NB4 (cell line): Measurements from ENCODE around the gene VWA3A.
"Not testable (repeated sequence)": the region's sequence is repeated elsewhere in the genome, so short reads cannot be mapped to it uniquely, and the experiment has no call there.

Source experiments
- DNase-seq: peaks from one replicate; pipeline ENCODE4 v3.0.0; 2010; ENCODE audit warnings: low read depth
- H3K4me3 ChIP-seq: one replicate; pipeline ENCODE4 v1.5.1; 2011; ENCODE audit warnings: mild to moderate bottlenecking, low read depth, low read length, moderate library complexity
- CTCF ChIP-seq: IDR thresholded peaks from one replicate; pipeline ENCODE4 v1.5.1; 2012; ENCODE audit warnings: low read depth, low read length
- MAX ChIP-seq: IDR thresholded peaks from 2 replicates; pipeline ENCODE4 v1.6.1; 2011; ENCODE audit warnings: low read depth, low read length
- MYC ChIP-seq: IDR thresholded peaks from 2 replicates; pipeline ENCODE4 v1.6.1; 2011; ENCODE audit warnings: low read depth, low read length
- POLR2A ChIP-seq: IDR thresholded peaks from 2 replicates; pipeline ENCODE4 v1.6.1; 2011; ENCODE audit warnings: mild to moderate bottlenecking; ENCODE audit not compliant: insufficient read length; ENCODE audit errors: extremely low read depth

VWA3A gene

GRCh38 chr16:22192261-22193062 is 100.1 kb downstream of the VWA3A start:
- DNase-seq, result peak; percentile 90
- TF ChIP-seq MYC, result peak; percentile 92
- peak; percentile 99 for TF ChIP-seq MAX
- no peak for TF ChIP-seq POLR2A
- no peak for TF ChIP-seq CTCF
- peak overlapping the region; percentile 80 for H3K4me3 ChIP-seq

- DNase-seq, result no peak
- no peak overlapping the region for H3K4me3 ChIP-seq
- TF ChIP-seq MYC (no peak), MAX (no peak), CTCF (no peak), POLR2A (no peak)
Observed at GRCh38 chr16:22193063-22193411, 100.7 kb downstream of the VWA3A start.

- no peak for DNase-seq
- H3K4me3 ChIP-seq, result no peak overlapping the region
- TF ChIP-seq POLR2A (no peak), MAX (no peak), MYC (no peak), CTCF (no peak)
Observed at GRCh38 chr16:22194707-22195444, 102.5 kb downstream of the VWA3A start.

- TF ChIP-seq CTCF (no peak), POLR2A (no peak), MYC (no peak), MAX (no peak)
- no peak overlapping the region for H3K4me3 ChIP-seq
- no peak for DNase-seq
Observed at GRCh38 chr16:22195445-22195694, 103.0 kb downstream of the VWA3A start.

GRCh38 chr16:22195695-22196558 is 103.6 kb downstream of the VWA3A start:
- TF ChIP-seq POLR2A (no peak), MAX (peak; percentile 61; the same call in 1 of the 2 replicates), CTCF (peak; percentile 85), MYC (no peak; the same call in 1 of the 2 replicates)
- H3K4me3 ChIP-seq, result peak overlapping the region; percentile 73
- peak; percentile 88 for DNase-seq

- H3K4me3 ChIP-seq, DNase-seq: not testable (repeated sequence)
Observed at GRCh38 chr16:22196559-22197168, 104.3 kb downstream of the VWA3A start.
